Cerebellar nuclear complex (tissue), 1 donor: ENCODE data around the gene UBAP1L.

Experiments used
- DNase-seq, 2 experiments: peaks; one replicate each; lab custom pipeline; 2025; lab: John Stamatoyannopoulos, UW

Gene UBAP1L

DNA sequence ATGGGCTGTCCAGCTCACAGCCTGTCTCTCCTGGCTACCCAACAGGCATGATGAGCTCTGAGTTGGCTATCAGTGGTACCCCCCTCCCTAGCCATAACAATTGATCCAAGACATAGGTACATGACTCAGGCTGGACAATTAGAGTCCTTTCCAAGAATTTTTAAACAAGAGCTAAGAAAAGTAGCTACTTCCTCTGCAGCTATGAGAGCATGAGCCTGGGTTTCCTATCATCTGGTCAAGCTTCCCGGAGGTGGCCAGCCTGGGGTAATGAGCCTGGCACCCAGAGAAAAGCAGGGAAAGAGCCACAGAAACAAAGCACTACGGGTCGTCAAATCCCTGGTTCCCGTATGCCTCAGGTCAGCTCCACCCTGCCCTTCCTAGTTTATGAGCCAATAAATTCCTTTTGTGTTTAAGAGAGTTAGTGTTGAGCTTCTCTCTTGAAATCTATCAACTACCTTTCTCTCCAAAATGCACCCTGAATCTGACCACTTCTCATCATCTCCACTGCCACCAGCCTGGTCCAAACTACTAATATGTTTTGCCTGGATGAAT lies 72.1 kb downstream of the UBAP1L start:
- no peak for DNase-seq
